DOHH2 (cell line): ENCODE data around the gene AUTS2.

Experiments used
- CTCF ChIP-seq: fragments of 200-600 bp; sonication (generic); IDR thresholded peaks from one replicate; pipeline ENCODE4 v1.5.1; 2014; ENCODE audit warnings: antibody characterized with exemption, mild to moderate bottlenecking, low read depth, low read length; ENCODE audit not compliant: poor library complexity, severe bottlenecking
- EZH2phosphoT487 ChIP-seq: fragments of 200-600 bp; sonication (generic); IDR thresholded peaks from 2 replicates; pipeline ENCODE4 v1.6.1; 2017; ENCODE audit warnings: borderline replicate concordance, mild to moderate bottlenecking, antibody characterized with exemption, low read length, moderate library complexity, mixed read lengths

DNA sequence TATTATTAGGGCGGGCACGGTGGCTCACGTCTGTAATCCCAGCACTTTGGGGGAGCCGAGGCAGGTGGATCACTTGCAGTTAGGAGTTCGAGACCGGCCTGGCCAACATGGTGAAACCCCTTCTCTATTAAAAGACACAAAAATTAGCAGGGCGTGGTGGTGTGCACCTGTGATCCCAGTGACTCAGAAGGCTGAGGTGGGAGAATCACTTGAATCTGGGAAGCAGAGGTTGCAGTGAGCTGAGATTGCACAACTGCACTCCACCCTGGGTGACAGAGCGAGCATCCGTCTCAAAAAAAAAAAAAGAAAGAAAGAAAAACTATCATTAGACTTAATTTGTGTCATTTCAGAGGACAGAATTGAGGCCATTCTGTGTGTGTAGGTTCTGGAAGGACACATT lies 780.9 kb downstream of the AUTS2 start:
- TF ChIP-seq CTCF: no peak
- no peak for TF ChIP-seq EZH2phosphoT487
